A673 (cell line): ENCODE measurements around the gene LCLAT1. TPM values are rescaled to one million over a fixed set of nuclear protein-coding genes. Genes with fewer than 3 reads are reported as not detected.
A peak's percentile ranks its signal among the peaks of the same experiment; 100 is the strongest.
"Not testable (repeated sequence)": the region's sequence is repeated elsewhere in the genome, so short reads cannot be mapped to it uniquely, and the experiment has no call there.

ENCODE experiments used
- BruUV-seq: library from RNA; stranded (reverse); fragments of 400-500 nt; replicated peaks from 2 replicates; lab custom pipeline; 2021; lab: Mats Ljungman, UMichigan
- CTCF ChIA-PET: fragments of 300-600 bp; sonication (Branson Sonifier 250); formaldehyde crosslinking; loops from one replicate; lab custom pipeline; 2022; ENCODE audit warnings: antibody characterized with exemption; lab: Charles Lee
- POLR2A ChIA-PET: fragments of 300-600 bp; sonication (Branson Sonifier 250); formaldehyde crosslinking; loops from one replicate; lab custom pipeline; 2022; ENCODE audit warnings: antibody characterized with exemption; ENCODE audit not compliant: low non-redundant PET; lab: Charles Lee
- DNase-seq: peaks from one replicate; pipeline ENCODE4 v3.0.0-alpha.2; 2015; ENCODE audit warnings: low spot score
- H3K27ac ChIP-seq: fragments of 200-600 bp; sonication (generic); 2 replicates; pipeline ENCODE4 v1.5.1; 2016; ENCODE audit warnings: mixed run types, low read depth, mild to moderate bottlenecking, mixed read lengths, antibody characterized with exemption, low read length; ENCODE audit not compliant: poor library complexity, severe bottlenecking
- H3K27me3 ChIP-seq: fragments of 200-600 bp; sonication (generic); replicated peaks from 2 replicates; pipeline ENCODE4 v1.6.1; 2017; ENCODE audit warnings: mixed run types, low read depth, mild to moderate bottlenecking, mixed read lengths, antibody characterized with exemption, low read length; ENCODE audit not compliant: insufficient read depth, poor library complexity
- H3K36me3 ChIP-seq: fragments of 200-600 bp; sonication (generic); 2 replicates; pipeline ENCODE4 v1.6.1; 2016; ENCODE audit warnings: mixed run types, mild to moderate bottlenecking, mixed read lengths, antibody characterized with exemption, low read length; ENCODE audit not compliant: insufficient read depth, poor library complexity, severe bottlenecking
- H3K4me1 ChIP-seq: fragments of 200-600 bp; sonication (generic); 2 replicates; pipeline ENCODE4 v1.6.1; 2017; ENCODE audit warnings: mixed run types, mild to moderate bottlenecking, mixed read lengths, antibody characterized with exemption, low read length; ENCODE audit not compliant: insufficient read depth, poor library complexity, severe bottlenecking
- H3K4me3 ChIP-seq: fragments of 200-600 bp; sonication (generic); 2 replicates; pipeline ENCODE4 v1.5.1; 2016; ENCODE audit warnings: low read depth, mixed run types, mild to moderate bottlenecking, mixed read lengths, low read length; ENCODE audit not compliant: poor library complexity, severe bottlenecking
- H3K9me3 ChIP-seq: fragments of 200-600 bp; sonication (generic); 2 replicates; pipeline ENCODE4 v1.6.1; 2016; ENCODE audit warnings: mixed run types, low read depth, mild to moderate bottlenecking, mixed read lengths, antibody characterized with exemption, low read length; ENCODE audit not compliant: poor library complexity, severe bottlenecking
- EZH2 ChIP-seq: fragments of 200-600 bp; sonication (generic); IDR thresholded peaks from 2 replicates; pipeline ENCODE4 v1.6.1; 2017; ENCODE audit warnings: borderline replicate concordance, low read depth, mild to moderate bottlenecking, mixed read lengths, antibody characterized with exemption, low read length; ENCODE audit not compliant: poor library complexity, severe bottlenecking
- intact Hi-C: fragments of 100-400 bp; cut with micrococcal nuclease; formaldehyde crosslinking; loops from one replicate; pipeline ENCODE4 v1.10.0; 2022; ENCODE audit not compliant: unreplicated experiment
- total RNA-seq: library from RNA; stranded (reverse); gene quantifications from 2 replicates; pipeline ENCODE4 v1.2.3, GENCODE V29; 2021
- TF ChIP-seq, protein P1 (sequence below): fragments of 300-800, 200-600 bp; sonication (generic); conservative IDR thresholded peaks from 2 replicates; pipeline ENCODE4 v1.5.1; 2017; ENCODE audit warnings: low read depth, mild to moderate bottlenecking, antibody characterized with exemption, low read length, moderate library complexity, mixed read lengths

The LCLAT1 gene
- total RNA-seq, 1 experiment from 2014 or later, result 35.3 TPM

- no peak overlapping the region for H3K27ac ChIP-seq
- no peak for DNase-seq
- H3K4me3 ChIP-seq, result no peak overlapping the region
- CTCF ChIA-PET, result no interaction called here
- POLR2A ChIA-PET, result no interaction called here
- no peaks in the 10 kb centered on the region for H3K36me3 ChIP-seq
- intact Hi-C loops, result no loop called here
- H3K27me3 ChIP-seq, result no peaks in the 10 kb centered on the region
- H3K9me3 ChIP-seq, result peaks cover 8% of the 10 kb centered on the region
- TF ChIP-seq, protein P1, sequence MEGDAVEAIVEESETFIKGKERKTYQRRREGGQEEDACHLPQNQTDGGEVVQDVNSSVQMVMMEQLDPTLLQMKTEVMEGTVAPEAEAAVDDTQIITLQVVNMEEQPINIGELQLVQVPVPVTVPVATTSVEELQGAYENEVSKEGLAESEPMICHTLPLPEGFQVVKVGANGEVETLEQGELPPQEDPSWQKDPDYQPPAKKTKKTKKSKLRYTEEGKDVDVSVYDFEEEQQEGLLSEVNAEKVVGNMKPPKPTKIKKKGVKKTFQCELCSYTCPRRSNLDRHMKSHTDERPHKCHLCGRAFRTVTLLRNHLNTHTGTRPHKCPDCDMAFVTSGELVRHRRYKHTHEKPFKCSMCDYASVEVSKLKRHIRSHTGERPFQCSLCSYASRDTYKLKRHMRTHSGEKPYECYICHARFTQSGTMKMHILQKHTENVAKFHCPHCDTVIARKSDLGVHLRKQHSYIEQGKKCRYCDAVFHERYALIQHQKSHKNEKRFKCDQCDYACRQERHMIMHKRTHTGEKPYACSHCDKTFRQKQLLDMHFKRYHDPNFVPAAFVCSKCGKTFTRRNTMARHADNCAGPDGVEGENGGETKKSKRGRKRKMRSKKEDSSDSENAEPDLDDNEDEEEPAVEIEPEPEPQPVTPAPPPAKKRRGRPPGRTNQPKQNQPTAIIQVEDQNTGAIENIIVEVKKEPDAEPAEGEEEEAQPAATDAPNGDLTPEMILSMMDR, result no peak
- no peak for TF ChIP-seq EZH2
- no peaks in the 10 kb centered on the region for H3K4me1 ChIP-seq
- no TSS peak for BruUV-seq
These were observed 19.2 kb downstream of the LCLAT1 start for GRCh38 chr2:30466216-30466615.

- intact Hi-C loops, DNase-seq, BruUV-seq, CTCF ChIA-PET, H3K4me3 ChIP-seq, H3K36me3 ChIP-seq, H3K27me3 ChIP-seq, H3K9me3 ChIP-seq, H3K27ac ChIP-seq, POLR2A ChIA-PET, H3K4me1 ChIP-seq: not testable (repeated sequence)
These were observed 20.2 kb downstream of the LCLAT1 start for GRCh38 chr2:30467062-30467826.

DNA sequence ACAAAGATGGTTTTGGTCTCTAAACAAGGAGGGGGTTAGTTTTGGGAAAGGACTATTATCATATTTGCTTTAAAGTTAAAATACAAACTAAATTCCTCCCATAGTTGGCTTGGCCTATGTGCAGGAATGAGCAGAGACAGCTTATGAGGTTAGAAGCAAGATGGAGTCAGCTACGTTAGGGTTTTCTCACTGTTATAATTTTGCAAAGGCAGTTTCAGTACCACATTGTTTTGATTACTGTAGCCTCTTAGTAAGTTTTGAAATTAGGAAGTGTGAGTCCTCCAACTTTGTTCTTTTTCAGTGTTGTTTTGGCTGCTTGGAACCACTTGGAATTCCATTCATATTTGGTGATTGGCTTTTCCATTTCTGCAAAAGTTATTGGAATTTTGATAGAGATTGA, 23.4 kb downstream of the LCLAT1 start:
- POLR2A ChIA-PET, result no interaction called here
- intact Hi-C loops, result no loop called here
- no peak for DNase-seq
- no peak overlapping the region for H3K27ac ChIP-seq
- peaks cover 10% of the 10 kb centered on the region for H3K4me1 ChIP-seq
- CTCF ChIA-PET, result no interaction called here
- peaks cover 8% of the 10 kb centered on the region for H3K9me3 ChIP-seq
- BruUV-seq, result no TSS peak
- H3K4me3 ChIP-seq, result no peak overlapping the region
- TF ChIP-seq EZH2, result no peak
- TF ChIP-seq, protein P1, result no peak
- no peaks in the 10 kb centered on the region for H3K36me3 ChIP-seq
- H3K27me3 ChIP-seq, result no peaks in the 10 kb centered on the region

DNA sequence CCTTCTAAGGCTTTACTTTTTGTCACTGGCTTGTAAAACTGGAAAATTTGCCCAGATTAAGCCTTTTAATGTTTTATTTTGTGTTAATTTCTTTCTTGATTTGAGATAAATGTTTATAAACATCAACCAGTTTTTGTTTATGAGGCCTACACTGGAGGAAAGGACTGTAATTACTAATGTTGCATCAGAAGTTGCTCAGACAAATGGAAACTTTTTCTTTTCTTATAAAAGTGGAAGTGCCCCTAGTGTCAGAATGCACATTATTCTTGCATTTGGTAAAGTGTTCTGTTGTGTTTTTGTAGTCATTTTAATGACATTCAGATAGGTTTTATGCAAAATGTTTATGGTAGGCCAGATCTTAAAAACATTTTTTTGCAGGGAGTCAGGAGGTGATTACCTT, 25.3 kb downstream of the LCLAT1 start:
- no peak overlapping the region for H3K4me3 ChIP-seq
- H3K27me3 ChIP-seq, result no peaks in the 10 kb centered on the region
- DNase-seq, result no peak
- TF ChIP-seq, protein P1, result no peak
- no peak for TF ChIP-seq EZH2
- H3K27ac ChIP-seq, result peak overlapping the region; percentile 40
- peaks cover 8% of the 10 kb centered on the region for H3K9me3 ChIP-seq
- POLR2A ChIA-PET, result no interaction called here
- H3K36me3 ChIP-seq, result no peaks in the 10 kb centered on the region
- H3K4me1 ChIP-seq, result peaks cover 11% of the 10 kb centered on the region
- intact Hi-C loops, result no loop called here
- no TSS peak for BruUV-seq
- CTCF ChIA-PET, result no interaction called here
